Mesothelial cell of epicardium (in vitro differentiated cells): ENCODE measurements around the gene PFN3. TPM values are rescaled to one million over a fixed set of nuclear protein-coding genes. Genes with fewer than 3 reads are reported as not detected.

Experiments
- DNase-seq, 2 experiments: peaks; one replicate each; pipeline ENCODE4 v3.0.0; 2021; ENCODE audit warnings: low spot score in 2 of 2; ENCODE audit not compliant: unreplicated experiment in 2 of 2
- H3K27ac Mint-ChIP-seq: 2 replicates; pipeline ENCODE4 v1.8.0; 2021; ENCODE audit warnings: mixed read lengths
- H3K27me3 Mint-ChIP-seq: 2 replicates; pipeline ENCODE4 v1.8.0; 2021; ENCODE audit warnings: low read depth, mixed read lengths
- H3K36me3 Mint-ChIP-seq: 2 replicates; pipeline ENCODE4 v1.8.0; 2021; ENCODE audit warnings: mixed read lengths
- H3K4me1 Mint-ChIP-seq: 2 replicates; pipeline ENCODE4 v1.8.0; 2021; ENCODE audit warnings: mixed read lengths
- H3K4me3 Mint-ChIP-seq: 2 replicates; pipeline ENCODE4 v1.8.0; 2021; ENCODE audit warnings: mild to moderate bottlenecking, moderate library complexity, mixed read lengths
- H3K9me3 Mint-ChIP-seq: 2 replicates; pipeline ENCODE4 v1.8.0; 2021; ENCODE audit warnings: mixed read lengths
- CTCF ChIP-seq: fragments of 200-600 bp; sonication (generic); IDR thresholded peaks from one replicate; pipeline ENCODE4 v1.5.0; 2021; ENCODE audit warnings: antibody characterized with exemption; ENCODE audit not compliant: unreplicated experiment
- total RNA-seq: library from RNA; stranded (reverse); gene quantifications from 3 replicates; pipeline ENCODE4 v1.2.1, GENCODE V29; 2021

PFN3 gene
- total RNA-seq, 1 donor from 2014 or later: not detected

- Mint-ChIP-seq H3K4me3 (no peak overlapping the region), H3K27me3 (no peaks in the 10 kb centered on the region), H3K36me3 (no peaks in the 10 kb centered on the region), H3K9me3 (no peaks in the 10 kb centered on the region), H3K27ac (no peak overlapping the region), H3K4me1 (peaks cover 10% of the 10 kb centered on the region)
- TF ChIP-seq CTCF: no peak
- no peak for DNase-seq
Measured at GRCh38 chr5:177374211-177374610, 26.2 kb downstream of the PFN3 start.

- Mint-ChIP-seq H3K4me1 (peaks cover 10% of the 10 kb centered on the region), H3K27me3 (no peaks in the 10 kb centered on the region), H3K27ac (no peak overlapping the region), H3K9me3 (no peaks in the 10 kb centered on the region), H3K36me3 (no peaks in the 10 kb centered on the region), H3K4me3 (no peak overlapping the region)
- DNase-seq: no peak
- no peak for TF ChIP-seq CTCF
Measured at GRCh38 chr5:177373806-177374205, 26.7 kb downstream of the PFN3 start.

GRCh38 chr5:177372910-177373309 is 27.6 kb downstream of the PFN3 start:
- H3K36me3 Mint-ChIP-seq: no peaks in the 10 kb centered on the region

GRCh38 chr5:177372034-177372896 is 28.2 kb downstream of the PFN3 start:
- H3K4me3 Mint-ChIP-seq: peak overlapping the region; percentile 52
- H3K36me3 Mint-ChIP-seq: no peaks in the 10 kb centered on the region
- no peaks in the 10 kb centered on the region for H3K9me3 Mint-ChIP-seq
- no peak overlapping the region for H3K27ac Mint-ChIP-seq
- TF ChIP-seq CTCF: no peak
- no peak for DNase-seq
- peaks cover 12% of the 10 kb centered on the region for H3K4me1 Mint-ChIP-seq
- H3K27me3 Mint-ChIP-seq: no peaks in the 10 kb centered on the region

More at GRCh38 chr5:177372910-177373309, 27.6 kb downstream of the PFN3 start:
- no peak for TF ChIP-seq CTCF
- DNase-seq: no peak
- Mint-ChIP-seq H3K27ac (no peak overlapping the region), H3K4me1 (peaks cover 12% of the 10 kb centered on the region), H3K9me3 (no peaks in the 10 kb centered on the region), H3K27me3 (no peaks in the 10 kb centered on the region), H3K4me3 (no peak overlapping the region)

GRCh38 chr5:177371120-177372033 is 29.1 kb downstream of the PFN3 start:
- DNase-seq: no peak
- no peaks in the 10 kb centered on the region for H3K36me3 Mint-ChIP-seq
- no peak for TF ChIP-seq CTCF
- H3K9me3 Mint-ChIP-seq: no peaks in the 10 kb centered on the region
- peak overlapping the region; percentile 68 for H3K4me3 Mint-ChIP-seq
- peaks cover 18% of the 10 kb centered on the region for H3K4me1 Mint-ChIP-seq
- H3K27me3 Mint-ChIP-seq: no peaks in the 10 kb centered on the region
- H3K27ac Mint-ChIP-seq: peak overlapping the region; percentile 34
